ENCODE results near the gene HECTD4.
"Not testable (repeated sequence)": the region's sequence is repeated elsewhere in the genome, so short reads cannot be mapped to it uniquely, and the experiment has no call there.

HECTD4 gene

DNA sequence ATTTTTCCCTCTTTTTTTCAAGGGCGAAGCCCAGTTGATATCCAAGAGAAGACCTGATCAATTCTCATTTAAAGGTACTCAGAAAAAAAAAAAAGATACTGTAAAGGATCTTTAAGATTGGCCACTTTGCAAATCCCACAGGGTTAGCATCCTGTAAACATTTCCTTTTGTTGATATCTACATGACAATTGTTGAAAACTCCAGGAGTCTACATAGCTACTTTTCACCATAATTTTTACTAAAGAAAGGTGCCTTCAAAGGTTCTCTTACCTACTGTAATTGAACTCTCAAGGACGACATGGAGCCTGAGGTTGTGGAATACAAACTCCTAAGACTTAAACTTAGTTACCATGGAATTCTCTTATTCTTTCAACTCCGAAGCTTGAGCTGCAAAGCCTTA lies 125.5 kb downstream of the HECTD4 start:
- no peak for DNase-seq

DNA sequence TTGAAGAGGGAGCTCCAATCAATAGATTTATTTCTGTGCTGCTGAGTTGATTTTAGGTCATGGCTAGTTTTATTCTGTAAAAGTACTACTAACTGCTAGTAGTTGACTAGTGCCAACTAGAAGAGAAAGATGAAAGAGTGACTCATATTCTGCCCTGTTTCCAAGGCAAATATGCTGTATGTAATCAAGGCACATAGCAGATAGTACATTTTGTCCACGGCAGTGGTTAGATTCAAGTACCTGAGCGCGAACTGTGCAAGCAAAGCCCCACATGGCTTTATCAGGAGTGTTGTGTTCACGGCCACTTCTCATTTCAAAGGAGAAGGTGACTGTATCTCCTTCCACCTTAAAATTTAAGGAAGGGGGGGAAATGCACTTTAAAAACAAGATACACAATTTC lies 130.0 kb downstream of the HECTD4 start:
- no peak for DNase-seq

DNA sequence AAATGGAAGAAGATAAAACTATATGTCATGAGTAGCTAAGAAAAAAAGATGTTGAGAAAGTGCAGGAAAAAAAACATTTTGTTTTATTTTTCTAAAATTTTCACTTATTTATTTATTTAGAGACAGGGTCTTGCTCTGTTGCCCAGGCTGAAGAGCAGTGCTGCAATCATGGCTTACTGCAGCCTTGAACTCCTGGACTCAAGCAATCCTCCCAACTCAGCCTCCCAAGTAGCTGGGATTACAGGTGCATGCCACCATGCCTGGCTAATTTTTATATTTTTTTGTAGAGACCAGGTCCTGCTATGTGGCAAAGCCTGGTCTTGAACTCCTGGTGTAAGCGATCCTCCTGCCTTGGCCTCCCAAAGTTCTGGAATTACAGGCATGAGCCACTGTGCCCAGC lies 137.3 kb downstream of the HECTD4 start:
- DNase-seq = not testable (repeated sequence)

DNA sequence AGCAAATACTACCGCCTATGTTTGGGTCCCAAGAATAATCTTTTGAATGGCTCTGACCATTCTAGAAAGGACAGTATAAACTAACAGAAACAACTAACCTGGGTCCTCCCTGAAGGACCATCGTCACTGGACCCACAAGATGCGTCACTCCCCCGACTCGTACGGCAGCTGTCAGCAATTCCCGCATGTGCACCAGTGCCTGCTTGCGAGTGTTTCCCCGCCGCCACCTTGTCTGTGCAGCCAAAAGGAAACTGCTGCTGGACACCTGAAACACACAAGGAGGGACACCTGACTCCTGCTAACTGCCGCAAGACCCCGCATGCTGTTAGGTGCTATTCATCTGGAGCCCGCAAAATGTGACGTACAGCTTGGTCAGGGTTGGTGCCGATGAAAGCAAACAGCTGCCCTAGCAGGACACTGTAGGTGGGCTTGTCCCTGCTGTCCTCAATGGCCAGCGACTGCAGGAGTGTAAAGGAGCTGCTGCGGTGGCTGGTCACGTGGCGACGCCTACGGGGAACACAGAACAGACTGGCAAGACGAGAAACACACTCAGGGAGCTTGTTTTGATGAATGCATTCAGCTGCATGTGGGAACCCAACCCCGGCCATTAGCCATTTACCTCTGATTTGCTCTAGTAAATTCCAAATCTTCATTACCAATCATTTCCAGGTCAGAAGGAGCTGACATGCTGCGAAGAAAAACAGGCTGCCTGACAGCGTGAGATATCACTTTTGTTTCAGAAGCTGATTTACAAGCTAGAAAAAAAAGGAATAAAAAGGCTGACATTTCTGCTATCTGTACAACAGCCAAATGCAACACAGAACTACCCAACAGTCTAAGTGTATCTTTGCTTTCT lies 138.7 kb downstream of the HECTD4 start:
- DNase-seq = no peak

DNA sequence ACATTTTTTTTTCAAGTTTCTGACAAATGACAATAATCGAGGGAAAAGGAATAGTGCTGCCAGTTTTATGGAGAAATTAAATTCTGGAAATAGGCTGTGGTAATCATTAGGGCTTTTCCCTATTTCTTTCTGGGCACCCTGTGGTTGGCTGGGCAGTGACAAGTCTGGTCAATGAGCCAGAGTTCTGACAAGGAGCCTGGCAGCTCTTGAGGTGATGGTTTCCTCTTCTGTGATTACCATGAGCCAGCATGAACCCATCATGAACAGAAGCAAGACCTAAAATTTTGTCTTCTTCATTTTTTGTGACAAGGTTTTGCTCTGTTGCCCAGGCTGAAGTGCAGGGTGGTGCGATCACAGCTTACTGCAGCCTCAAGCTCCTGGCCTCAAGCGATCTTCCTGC lies 141.1 kb downstream of the HECTD4 start:
- DNase-seq = no peak

DNA sequence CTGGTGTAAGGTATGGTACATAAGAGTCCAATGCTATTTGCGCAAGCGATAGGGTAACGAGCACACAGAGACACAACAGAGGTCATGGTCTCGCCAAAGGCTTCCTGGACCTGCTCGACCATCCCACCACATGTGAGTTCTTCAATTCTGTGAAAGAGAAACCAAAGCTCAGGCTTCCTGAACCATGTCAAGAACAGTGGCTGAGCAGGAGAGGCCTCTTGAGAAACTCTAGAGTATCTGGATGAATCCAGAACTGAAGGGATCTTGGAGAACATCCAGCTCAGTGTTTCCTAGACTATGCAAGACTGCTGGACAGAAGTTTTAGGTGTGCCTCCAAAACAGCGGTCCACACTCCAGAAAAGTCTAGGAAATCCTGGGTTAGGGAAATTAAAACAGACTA lies 142.3 kb downstream of the HECTD4 start:
- no peak for DNase-seq

DNA sequence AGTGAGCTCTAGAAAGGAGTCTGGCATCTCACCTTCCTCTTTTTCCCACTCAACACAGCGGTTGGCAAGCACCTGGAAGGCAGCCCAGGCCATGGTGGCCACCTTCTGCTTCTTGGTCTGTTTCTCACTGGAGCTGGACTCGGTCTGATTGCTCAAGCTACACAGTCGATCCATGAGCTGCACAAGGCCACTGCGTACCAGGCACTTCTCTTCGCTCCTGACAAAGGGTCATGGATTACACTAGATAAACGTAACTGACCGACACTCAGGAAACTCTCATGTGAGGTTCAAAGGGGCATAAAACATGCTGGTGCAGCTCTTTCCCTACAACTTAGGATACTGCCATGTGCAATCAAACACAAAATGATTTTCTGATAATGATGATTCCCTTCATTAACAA lies 143.2 kb downstream of the HECTD4 start:
- DNase-seq = no peak

DNA sequence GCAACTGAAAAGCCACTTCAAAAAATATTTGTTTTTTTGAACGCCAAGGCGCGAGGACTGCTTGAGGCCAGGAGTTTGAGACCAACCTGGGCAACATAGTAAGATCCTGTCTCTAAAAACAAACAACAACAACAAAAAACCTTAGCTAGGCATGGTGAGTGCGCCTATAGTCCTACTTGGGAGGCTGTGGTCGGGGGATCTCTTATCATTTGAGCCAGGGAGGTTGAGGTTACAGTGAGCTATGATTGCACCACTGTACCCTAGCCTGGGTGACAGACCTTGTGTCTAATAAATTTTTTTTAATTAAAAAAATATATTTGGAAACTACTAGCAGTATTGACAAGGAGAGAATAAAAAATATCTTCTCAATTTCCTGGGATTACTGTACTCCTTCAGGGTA lies 143.8 kb downstream of the HECTD4 start:
- DNase-seq = no peak

DNA sequence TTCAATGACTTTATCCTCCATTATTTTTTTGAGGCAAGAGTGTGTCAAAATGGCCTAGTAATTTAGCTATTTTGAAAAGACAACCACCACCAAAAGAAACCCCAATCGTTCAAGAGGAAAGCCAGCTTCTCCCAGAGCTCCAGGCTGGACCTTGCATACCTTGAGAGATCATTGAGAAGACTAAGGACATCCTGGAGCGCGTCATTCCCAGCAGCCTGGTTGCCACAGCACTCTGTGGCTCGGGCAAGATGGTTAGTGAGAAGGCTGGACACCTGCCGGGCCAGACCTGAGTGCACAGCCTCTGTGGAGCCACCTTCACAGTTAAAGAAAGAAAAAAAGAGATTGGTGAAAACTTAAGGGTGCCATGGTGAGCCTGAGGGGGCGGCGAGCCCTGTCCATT lies 145.4 kb downstream of the HECTD4 start:
- no peak for DNase-seq

DNA sequence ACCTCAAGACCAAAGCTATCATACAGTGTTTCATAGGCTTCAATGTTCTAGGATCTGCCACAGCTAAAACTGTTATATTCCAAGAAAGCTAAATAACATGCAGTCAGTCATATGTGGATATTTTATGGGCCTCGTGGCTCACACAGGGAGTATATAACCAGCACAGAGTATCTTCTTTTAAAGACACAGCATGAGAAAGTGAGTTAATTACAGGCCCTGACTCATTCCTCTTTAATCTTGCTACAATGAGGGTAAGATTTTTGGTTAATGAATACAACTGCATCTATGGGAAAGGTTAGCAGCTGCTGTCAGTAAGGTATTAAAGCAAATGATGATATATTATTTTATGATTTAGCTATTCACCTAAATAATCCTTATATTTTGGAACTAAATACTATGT lies 145.8 kb downstream of the HECTD4 start:
- DNase-seq = no peak

DNA sequence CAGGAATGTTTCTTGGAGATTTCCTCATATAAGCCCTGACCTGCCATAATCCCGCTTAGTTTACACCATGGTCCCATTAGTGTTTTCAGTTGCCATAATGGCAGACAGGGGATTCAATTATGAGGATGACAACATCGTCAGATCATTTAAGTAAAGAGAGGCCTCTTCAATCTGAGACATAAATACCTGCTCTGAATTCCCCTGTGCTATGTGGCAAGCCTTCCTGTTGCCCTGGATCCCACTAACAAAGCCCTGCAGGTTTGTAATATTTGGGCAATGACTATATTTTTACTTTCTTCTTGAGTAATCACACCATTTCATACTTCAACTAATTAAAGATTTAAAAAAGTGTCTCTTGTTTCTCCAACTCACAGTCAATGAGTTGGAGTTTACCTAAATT lies 147.9 kb downstream of the HECTD4 start:
- DNase-seq = no peak

DNA sequence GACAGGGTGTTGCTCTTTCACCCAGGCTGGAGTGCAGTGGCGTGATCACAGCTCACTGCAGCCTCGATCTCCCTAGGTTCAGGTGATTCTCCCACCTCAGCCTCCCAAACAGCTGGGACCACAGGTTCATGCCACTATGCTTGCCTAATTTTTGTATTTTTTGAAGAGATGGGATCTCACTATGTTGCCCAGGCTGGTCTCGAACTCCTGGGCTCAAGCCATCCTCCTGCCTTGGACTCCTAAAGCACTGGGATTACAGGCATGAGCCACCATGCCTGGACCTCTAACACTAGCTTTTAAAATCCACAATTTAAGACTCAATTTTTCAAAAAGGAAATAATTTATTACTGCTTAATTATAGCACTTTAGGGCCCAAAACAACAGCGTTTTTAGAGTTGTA lies 149.0 kb downstream of the HECTD4 start:
- DNase-seq = no peak

DNA sequence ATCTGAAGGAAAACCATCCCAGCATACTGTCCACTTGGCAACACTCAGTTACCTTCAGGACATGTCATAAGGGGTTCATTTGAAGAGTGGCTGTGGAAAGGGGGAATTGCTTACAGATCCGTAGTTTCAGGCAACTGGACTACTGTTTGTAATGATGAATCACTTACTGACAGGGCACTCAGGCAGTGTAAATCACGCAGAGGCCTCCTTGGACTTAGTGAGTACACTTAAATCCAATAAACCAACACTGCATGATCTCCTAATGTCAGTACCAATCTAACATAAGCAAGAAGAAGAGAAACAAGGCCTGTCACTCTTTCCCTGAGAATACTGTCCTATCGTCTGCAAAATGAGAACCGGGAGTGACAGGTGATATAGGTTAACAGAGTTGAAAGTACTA lies 152.1 kb downstream of the HECTD4 start:
- no peak for DNase-seq

DNA sequence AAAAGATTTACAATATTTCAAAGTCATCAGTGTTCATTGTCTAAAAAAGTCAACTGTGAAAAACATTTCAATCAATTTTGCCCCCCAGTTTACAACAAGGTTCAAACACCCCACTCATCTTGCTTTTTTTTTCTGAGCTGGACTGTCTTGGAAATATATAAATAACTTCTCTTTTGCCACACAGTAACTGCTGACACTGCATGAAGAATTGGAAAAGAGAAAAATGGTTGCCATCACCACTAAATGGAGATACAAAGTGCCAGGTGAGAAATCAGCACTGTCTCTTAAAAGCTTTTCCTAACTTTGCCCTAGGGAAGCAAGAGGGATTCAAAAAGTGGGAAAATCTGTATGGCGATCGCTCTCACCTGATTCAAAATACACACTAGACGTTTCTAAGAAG lies 155.5 kb downstream of the HECTD4 start:
- no peak for DNase-seq

DNA sequence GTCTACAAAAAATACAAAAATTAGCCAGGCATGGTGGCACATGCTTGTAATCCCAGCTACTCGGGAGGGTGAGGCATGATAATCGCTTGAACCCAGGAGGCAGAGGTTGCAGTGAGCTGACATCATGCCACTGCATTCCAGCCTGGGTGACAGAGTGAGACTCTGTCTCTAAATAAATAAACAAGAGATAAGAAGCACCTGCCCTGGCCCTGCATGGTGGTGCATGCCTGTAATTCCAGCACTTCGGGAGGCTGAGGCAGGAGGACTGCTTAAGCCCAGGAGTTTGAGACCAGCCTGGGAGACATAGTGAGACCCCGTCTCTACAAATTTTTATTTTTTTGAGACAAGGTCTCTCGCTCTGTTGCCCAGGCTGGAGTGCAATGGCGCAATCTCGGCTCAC lies 161.6 kb downstream of the HECTD4 start:
- DNase-seq = not testable (repeated sequence)

DNA sequence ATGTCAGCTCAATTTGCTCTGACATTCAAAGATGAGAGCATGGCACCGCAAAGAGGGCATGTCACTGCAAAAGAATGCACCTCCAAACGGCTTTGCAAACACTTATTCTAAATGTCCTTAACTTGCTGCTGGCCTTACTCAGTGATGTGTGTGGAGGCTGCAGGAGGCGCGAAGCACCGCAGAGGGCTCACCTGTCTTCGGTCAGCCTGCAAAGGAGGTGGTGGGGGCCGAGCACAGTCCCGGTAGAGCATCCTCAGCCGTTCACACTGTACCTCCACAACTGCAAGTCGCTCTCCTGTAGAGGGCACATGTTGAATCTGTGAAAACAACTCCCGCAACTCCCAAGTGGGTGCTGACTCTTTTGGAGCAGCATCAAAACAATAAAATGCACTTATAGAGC lies 163.0 kb downstream of the HECTD4 start:
- no peak for DNase-seq

DNA sequence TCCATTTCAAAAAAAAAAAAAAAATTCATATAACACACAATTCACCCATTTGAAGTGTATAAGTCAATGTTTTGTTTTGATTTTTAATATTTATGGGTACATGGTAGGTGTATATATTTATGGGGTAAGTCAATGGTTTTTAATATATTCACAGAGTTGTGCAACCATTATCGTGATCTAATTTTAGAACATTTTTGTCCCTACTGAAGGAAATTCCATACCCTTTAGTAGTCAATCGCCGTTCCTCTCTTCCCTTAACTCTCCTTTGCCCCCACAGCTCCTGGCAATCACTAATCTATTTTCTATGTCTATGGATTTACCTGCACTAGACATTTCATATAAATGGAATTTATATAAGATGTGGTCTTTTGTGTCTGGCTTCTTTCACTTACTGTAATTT lies 164.1 kb downstream of the HECTD4 start:
- DNase-seq = no peak

DNA sequence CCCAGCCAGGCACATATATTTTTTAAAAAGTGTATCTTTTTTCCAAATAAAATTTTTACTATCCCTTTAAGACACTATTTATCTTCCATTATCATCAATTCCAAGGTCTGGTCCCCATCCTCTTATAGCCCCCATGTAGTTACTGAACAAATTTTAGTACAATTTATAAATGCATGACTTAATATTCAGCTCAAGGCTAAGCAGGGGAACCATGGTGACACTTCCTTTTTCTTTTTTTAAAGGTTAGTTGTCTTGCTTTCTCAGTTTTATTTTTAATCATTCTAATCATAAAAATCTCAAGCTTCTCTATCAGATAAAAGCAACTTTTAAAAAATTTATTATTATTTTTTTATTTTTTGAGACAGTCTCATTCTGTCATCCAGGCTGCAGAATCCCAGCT lies 164.6 kb downstream of the HECTD4 start:
- no peak for DNase-seq

DNA sequence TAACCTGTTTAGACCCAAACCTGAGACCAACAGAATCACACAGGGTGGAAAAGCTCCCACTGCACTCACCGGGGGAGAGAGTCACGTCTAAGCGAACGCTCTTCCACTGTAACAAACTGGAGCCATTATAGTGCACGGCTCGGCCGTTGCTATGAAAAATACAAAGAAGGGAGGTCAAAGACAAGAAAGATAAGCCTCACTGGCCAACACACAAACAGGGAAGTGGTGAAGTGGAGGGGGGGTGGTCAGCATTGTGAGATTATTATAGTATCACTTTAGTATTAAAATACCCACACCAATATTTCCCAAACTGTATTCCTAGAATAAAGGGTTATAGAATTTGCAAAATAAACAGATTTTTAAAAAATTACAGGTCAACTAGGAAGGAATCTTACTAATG lies 166.0 kb downstream of the HECTD4 start:
- DNase-seq = no peak

DNA sequence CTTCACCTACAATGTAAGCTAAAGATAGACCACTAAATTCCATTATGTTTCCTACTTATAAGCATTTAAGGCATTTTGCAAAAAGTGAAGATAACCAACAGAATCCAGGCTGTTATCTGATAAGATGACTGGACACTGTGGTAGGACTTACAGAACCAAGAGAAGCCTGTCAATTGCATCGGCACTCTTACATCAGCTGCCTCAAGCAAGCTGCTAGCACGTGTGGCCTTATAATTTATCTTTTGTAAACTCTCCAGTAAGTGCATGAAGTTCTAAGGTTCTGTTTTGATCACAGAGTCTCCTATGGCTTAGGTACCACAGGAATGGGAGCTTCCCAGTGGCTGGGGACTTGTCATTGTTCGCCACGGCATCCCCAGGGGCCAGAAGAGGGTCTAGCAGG lies 168.2 kb downstream of the HECTD4 start:
- no peak for DNase-seq

DNA sequence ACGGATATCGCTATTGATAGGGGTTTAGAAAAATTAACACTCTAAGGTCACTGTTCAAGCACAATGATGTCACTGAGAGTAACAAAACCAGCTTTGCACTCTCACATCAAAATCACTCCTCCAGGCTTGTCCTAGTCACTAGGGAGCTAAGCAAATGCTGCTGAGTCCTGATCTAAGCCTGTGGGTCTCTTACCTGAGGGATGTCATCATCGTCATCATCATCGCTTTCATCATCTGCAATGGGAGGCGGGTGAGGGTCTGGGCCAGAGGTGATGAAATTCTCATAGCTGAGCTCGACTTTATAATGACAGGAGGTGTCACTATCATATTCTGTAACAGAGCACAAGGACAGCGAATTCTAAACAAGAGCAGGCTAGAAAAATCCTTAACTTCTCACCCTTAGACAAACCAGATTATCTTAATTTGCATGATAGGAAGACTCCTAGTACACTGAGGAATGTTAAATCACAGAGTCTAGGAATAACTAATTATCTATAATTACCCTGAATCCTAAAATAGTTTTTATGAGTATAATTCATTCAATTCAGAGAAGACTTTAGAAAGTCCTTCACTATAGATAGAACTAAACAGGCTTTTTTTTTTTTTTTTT lies 173.8 kb downstream of the HECTD4 start:
- DNase-seq = no peak

DNA sequence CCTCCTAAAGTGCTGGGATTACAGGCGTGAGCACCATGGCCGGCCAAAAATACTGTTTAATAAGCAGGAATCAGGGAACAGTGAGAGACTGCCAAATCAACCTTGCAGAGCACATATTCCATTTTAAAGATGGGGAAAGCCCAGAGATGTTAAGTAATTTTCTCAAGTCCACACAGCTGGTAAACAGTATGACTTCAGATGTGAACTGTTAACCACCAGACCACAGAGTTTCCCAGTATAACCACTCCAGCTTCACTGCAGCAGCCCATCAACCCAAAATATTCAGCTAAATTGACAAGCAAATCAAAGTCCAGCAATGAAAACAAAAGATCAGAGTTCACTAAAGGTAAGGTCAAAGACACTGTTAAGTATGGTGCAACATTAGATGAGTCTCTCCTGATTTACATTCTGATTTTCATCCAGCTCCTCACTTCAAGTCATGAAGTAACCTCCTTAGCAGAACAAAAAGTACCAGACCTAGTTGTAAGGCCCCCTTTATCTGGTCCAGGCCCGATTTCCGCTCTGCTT lies 174.8 kb downstream of the HECTD4 start:
- DNase-seq = no peak

DNA sequence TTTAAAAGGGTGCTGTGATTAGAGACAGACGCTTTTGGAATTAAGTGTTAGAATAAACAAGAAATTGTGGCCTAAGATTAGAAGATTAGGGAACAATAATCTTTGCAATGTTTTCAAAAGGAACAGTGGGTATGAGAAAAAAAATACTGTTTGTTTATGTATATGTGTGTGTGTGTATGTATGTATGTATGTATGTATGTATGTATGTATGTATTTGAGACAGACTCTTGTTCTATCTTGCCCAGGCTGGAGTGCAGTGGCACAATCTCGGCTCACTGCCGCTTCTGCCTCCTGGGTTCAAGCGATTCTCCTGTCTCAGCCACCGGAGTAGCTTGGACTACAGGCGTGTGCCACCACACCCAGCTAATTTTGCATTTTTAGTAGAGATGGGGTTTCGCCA lies 175.3 kb downstream of the HECTD4 start:
- DNase-seq = no peak

DNA sequence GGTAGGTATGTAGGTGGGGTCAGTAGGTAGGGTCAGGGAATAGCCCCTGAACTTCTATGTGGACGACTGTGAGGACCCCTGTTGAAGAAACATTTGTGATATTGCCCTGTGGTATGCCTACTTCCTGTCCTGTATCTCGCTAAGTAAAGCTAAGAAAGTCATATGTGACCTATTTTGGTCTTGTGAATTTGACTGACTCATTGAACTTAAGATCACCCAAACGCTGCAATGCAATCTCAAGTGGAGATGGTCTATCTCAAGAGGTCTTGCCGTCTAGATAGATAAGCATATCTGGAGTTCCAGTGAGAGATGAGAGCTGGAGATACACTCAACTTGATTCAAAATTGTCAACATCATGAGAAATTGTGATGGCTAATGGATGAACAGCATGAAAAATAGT lies 183.1 kb downstream of the HECTD4 start:
- DNase-seq = no peak
